ENCODE results near the gene GNG3. TPM values are rescaled to one million over a fixed set of nuclear protein-coding genes. Genes with fewer than 3 reads are reported as not detected.
A peak's percentile ranks its signal among the peaks of the same experiment; 100 is the strongest.
"Not testable (repeated sequence)": the region's sequence is repeated elsewhere in the genome, so short reads cannot be mapped to it uniquely, and the experiment has no call there.

GNG3 gene
- total RNA-seq, 2 donors from 2014 or later, result 0.81 TPM; not detected in 1

DNA sequence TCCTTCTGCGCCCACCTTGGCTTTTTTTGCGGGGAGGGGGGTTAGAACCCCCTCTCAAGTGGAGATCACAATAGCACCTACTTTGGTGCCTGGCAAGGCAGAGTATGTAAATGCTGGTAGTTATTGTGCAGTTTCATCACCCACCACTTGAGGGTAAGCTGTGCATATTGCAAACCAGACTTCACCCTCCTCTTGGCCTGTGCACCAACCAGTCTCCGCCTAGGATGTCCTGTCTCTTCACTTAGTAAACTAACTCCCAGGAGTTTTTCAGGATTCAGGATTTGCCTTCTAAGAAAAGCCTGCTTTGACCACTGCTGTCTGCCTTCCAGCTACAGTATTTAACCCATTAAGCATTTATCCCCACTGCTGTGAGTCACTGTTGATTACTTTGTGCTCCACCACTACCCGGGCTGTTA, 26.6 kb upstream of the GNG3 start:
- ATAC-seq (peak; percentile 65), DNase-seq (peak in 1 of 2 donors; percentile 34)
- intact Hi-C loops (cut with DNase I, micrococcal nuclease), result no loop called here

DNA sequence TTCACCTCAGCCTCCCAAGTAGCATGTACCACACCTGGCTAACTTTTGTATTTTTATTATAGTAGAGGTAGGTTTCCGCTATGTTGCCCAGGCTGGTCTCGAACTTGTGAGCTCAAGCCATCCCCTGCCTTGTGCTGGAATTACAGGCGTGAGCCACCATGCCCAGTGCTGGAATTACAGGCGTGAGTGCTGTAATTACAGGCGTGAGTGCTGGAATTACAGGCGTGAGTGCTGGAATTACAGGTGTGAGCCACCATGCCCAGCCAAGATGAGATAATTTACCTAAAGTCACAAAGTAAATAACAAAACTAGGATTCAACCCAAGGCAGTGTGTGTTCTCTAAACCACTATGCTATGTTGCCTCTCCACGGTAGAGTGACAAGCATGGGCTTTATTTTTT, 25.0 kb upstream of the GNG3 start:
- intact Hi-C loops (cut with DNase I, micrococcal nuclease), result no loop called here
- ATAC-seq (peak; percentile 76), DNase-seq (peak in 1 of 2 donors; percentile 55)

- intact Hi-C loops (cut with DNase I, micrococcal nuclease), result no loop called here
- ATAC-seq, result peak; percentile 41
- DNase-seq, result no peak
These were observed 19.7 kb upstream of the GNG3 start for GRCh38 chr11:62687508-62688396.

- ATAC-seq (no peak), DNase-seq (no peak)
- intact Hi-C loops (cut with DNase I, micrococcal nuclease), result no loop called here
These were observed 19.0 kb upstream of the GNG3 start for GRCh38 chr11:62688491-62688890.

DNA sequence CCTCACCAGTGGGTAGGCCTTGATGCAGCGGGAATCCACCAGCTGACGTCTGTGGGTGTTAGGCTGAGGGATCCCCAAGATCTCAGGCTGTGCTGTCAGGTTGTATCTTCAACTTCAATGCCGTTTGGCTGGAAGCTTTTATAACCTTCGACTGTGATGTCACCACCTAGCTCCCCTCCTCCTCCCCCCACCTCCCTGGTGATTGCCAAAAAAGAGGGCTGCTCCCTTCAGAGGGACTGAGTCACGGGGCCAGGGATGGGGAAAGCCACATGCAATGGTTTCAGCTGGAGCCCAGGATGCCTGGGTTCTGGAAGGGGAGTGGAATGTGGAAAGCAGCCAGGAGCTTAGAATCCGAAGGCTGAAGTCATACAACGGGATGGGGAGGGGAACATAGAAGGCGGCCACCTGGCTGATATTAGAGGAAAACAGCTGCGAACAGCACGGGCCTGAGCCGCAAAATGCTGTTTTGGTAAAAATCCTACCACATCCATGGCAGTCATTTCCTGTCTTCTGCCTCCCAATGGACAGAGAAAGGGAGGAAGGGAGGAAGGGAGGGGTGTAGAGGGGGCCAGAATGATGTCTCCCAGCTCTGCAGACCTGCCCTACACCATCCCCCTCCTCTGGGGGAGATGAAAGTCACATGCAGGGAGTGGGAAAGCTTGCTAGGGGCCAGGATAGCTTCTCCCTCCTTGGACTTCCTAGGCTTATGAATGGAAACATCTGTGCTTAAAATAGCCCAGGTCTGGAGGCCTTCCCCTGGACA, 17.9 kb upstream of the GNG3 start, which contains the start of gene LRRN4CL:
Gene LRRN4CL (minus strand): TSS at position 110 of the 763 bp plus-strand sequence. CDS start 1,022 bp downstream, outside the sequence.
- ATAC-seq, result peak; percentile 25
- DNase-seq, result peak; percentile 43 to 71
- intact Hi-C loops (cut with DNase I, micrococcal nuclease), result loop anchor here in 1 of 2 donors (10.0 kb wide), 2 partner anchors 95 to 295 kb away; partner anchors contain the start of gene TUT1

- not testable (repeated sequence) for ATAC-seq, DNase-seq
- intact Hi-C loops (cut with DNase I, micrococcal nuclease), result loop anchor here in 1 of 2 donors (10.0 kb wide), 2 partner anchors 99 to 299 kb away; partner anchors contain the start of gene TUT1
These were observed 13.9 kb upstream of the GNG3 start for GRCh38 chr11:62693624-62694023.

- ATAC-seq, result peak; percentile 88
- intact Hi-C loops (cut with DNase I, micrococcal nuclease), result loop anchor here in 1 of 2 donors (10.0 kb wide), 2 partner anchors 100 to 300 kb away; partner anchors contain the start of gene TUT1
- peak; percentile 77 to 88 for DNase-seq
These were observed 12.9 kb upstream of the GNG3 start for GRCh38 chr11:62694455-62695167.

DNA sequence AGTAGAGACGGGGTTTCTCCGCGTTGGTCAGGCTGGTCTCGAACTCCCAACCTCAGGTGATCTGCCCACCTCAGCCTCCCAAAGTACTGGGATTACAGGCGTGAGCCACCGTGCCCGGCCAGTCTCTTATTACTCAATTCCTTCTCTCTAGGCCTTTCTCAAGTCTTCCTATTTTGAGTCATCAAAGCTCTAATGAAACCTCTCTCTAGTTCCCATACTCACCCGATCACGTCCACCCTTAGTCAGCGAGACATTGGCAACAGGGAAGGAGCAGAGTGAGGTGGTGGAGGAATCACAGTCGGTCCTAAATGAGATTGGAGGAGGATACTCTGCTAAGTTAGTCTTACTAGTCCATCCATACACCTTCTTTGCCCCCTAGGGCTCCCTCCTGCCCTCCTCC, 5.2 kb upstream of the GNG3 start:
- intact Hi-C loops (cut with DNase I, micrococcal nuclease), result no loop called here
- ATAC-seq (no peak), DNase-seq (no peak)

- ATAC-seq; DNase-seq; intact Hi-C loops (cut with DNase I, micrococcal nuclease): not testable (repeated sequence)
These were observed 3.6 kb upstream of the GNG3 start for GRCh38 chr11:62703921-62704320.

- intact Hi-C loops (cut with DNase I, micrococcal nuclease), result no loop called here
- DNase-seq (peak in 1 of 2 donors; percentile 34), ATAC-seq (peak; percentile 12)
These were observed 2.1 kb upstream of the GNG3 start for GRCh38 chr11:62705413-62705812.

GRCh38 chr11:62705880-62706849, 1.3 kb upstream of the GNG3 start:
- intact Hi-C loops (cut with DNase I, micrococcal nuclease), result no loop called here
- ATAC-seq (peak; percentile 81), DNase-seq (peak; percentile 94 to 98)

GRCh38 chr11:62706850-62707247, 627 bp upstream of the GNG3 start:
- ATAC-seq (no peak), DNase-seq (peak in 1 of 2 donors; percentile 24)
- intact Hi-C loops (cut with DNase I, micrococcal nuclease), result no loop called here

DNA sequence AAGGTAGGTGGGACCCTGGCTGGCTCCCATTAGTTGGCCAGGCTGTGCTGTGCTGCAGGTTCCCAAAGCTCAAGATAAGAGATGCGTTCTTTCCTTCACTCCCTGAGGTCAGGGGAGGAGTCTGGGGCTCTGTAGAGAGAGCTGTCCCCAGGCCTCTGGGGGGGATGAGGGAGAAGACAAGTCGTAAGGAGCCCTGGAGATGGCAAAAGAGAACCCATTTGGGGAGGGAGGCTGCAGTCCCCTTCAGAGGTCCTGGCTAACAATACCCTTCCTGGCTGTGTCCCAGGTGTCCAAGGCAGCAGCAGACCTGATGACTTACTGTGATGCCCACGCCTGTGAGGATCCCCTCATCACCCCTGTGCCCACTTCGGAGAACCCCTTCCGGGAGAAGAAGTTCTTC, 916 bp downstream of the GNG3 start:
- intact Hi-C loops (cut with DNase I, micrococcal nuclease), result no loop called here
- DNase-seq (peak in 1 of 2 donors; percentile 16), ATAC-seq (no peak)

DNA sequence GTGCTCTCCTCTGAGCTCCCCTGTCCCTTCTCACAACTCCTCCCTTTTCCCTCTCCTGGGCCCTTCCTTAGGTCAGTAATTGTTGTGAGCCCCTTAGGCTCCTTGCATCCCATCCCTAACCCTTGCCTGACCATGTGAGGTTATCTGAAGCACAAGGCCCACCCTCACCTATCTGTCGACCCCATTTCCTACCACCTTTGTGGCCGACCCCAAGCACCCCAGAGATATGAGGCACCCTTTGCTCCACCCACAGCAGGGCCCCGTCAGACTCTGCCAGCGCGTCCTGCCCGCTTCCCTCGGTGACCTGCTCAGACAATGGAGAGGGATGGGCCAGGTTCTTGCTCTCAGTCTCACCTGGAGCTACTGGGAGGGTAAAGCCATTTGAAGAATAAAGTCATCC, 1.3 kb downstream of the GNG3 start:
- intact Hi-C loops (cut with DNase I, micrococcal nuclease), result no loop called here
- ATAC-seq (peak; percentile 30), DNase-seq (peak; percentile 55 to 69)

DNA sequence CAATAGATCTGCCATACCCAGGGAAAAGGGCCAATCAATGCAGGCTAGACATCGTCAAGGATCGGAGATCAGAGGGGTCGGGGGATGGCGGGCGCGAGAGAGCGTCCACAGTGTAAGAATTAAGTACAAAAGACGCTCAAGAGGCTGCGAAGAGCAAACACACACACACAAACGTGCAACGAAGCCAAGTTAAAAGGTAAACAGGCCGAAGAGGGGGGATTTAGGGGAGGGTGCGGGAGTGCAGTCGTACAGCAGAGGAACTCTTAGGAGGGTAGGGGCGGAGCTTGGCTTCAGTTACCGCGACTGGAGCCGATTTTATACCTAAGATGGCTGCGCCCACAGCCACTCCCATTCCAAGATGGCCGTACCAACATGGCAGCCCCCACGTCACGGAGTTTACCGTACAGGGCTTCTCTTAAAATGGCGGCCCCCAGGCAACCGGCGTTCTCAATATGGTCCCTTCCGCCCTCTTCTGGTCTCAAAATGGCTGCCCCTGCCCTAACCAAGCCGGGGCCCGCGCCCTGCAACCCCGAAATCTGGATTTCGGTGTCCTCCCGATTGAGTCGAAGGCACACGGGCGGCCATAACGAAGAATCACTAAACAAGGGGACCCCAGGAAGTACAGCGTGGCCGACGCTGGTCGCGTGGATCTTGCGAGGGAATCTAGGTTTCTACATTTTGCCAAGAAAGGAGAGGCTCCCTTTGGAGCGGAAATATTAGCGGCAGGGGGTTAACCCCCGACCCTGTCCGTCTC, 1.9 kb downstream of the GNG3 start:
- ATAC-seq (peak; percentile 74), DNase-seq (peak; percentile 98 to 99)
- intact Hi-C loops (cut with DNase I, micrococcal nuclease), result no loop called here

- no peak for DNase-seq
- intact Hi-C loops (cut with DNase I, micrococcal nuclease), result no loop called here
- no peak for ATAC-seq
These were observed 2.5 kb downstream of the GNG3 start for GRCh38 chr11:62710001-62710345.

DNA sequence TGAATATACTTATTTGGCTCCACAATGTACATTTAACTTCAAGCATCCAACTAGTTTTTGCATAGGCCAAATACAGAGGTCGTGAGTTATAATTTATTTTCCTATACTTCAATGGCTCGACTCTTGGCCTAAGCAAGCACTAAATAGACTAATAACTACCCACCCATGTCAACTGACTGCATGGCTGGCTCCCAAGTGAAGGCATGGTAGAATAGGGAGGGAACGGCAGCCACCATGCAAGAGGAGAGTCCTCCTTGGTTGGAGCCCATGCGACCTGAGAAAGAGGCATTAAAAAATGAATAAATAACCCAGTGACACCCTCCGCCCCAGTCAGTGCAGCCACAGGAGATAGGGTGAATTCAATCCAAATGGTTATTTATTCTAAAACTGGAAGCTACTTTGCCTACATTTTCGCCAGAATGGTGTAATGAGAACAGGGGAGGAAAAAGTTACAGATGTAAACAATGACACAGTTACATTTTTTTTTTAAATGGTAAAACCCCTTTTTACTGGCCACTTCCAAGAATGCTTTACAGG, 4.9 kb downstream of the GNG3 start:
- intact Hi-C loops (cut with DNase I, micrococcal nuclease), result no loop called here
- DNase-seq (no peak), ATAC-seq (no peak)

Data from left colon (tissue), 2 donors.